GM12878 (cell line): ENCODE data around the gene RCOR1. TPM values are rescaled to one million over a fixed set of nuclear protein-coding genes. Genes with fewer than 3 reads are reported as not detected.

Experiments
- ATAC-seq: fragments of 200-7000 bp; cut with Tn5 transposase; 3 replicates; pipeline ENCODE4 v1.9.1; 2020; ENCODE audit warnings: mild to moderate bottlenecking, moderate library complexity
- BruUV-seq: library from RNA; stranded (reverse); fragments of 400-500 nt; replicated peaks from 2 replicates; lab custom pipeline; 2021; lab: Mats Ljungman, UMichigan
- CTCF ChIA-PET: fragments of 300-600 bp; sonication (Branson Sonifier 250); formaldehyde crosslinking; extraction: SDS; loops from one replicate; lab custom pipeline; 2021; ENCODE audit warnings: inconsistent platforms; lab: Yijun Ruan, JAX
- POLR2A ChIA-PET: fragments of 350-600 bp; formaldehyde crosslinking; extraction: SDS; loops from one replicate; lab custom pipeline; 2021; ENCODE audit warnings: inconsistent platforms; lab: Charles Lee
- RAD21 ChIA-PET: fragments of 300-600 bp; sonication (Branson Sonifier 250); formaldehyde crosslinking; loops from one replicate; lab custom pipeline; 2023; ENCODE audit warnings: antibody characterized with exemption; ENCODE audit not compliant: unreplicated experiment; lab: Charles Lee
- SMC1A ChIA-PET: fragments of 300-600 bp; sonication (Branson Sonifier 250); formaldehyde crosslinking; loops from one replicate; lab custom pipeline; 2023; ENCODE audit not compliant: unreplicated experiment, uncharacterized antibody; lab: Charles Lee
- DNase-seq: peaks from one replicate; pipeline ENCODE4 v3.0.0-alpha.2; 2011; ENCODE audit warnings: low read depth, low spot score
- FAIRE-seq: peaks from 3 replicates; lab custom pipeline; 2011; peaks lifted over from hg19 to GRCh38; lab: Jason Lieb, UNC
- H2AFZ ChIP-seq: 2 replicates; pipeline ENCODE4 v1.6.0; 2011; ENCODE audit warnings: low read depth, low read length, control low read depth; ENCODE audit not compliant: control insufficient read depth
- H3K27ac ChIP-seq: 2 replicates; pipeline ENCODE4 v1.5.1; 2011; ENCODE audit warnings: control low read depth; ENCODE audit not compliant: control insufficient read depth, insufficient read depth
- H3K27me3 ChIP-seq, 2 experiments: replicated peaks in 1 of 2; 2 replicates each; pipeline versions ENCODE4 v1.6.0 to v1.6.1; 2011; ENCODE audit warnings: low read length in 1 of 2; ENCODE audit not compliant: control insufficient read depth in 2 of 2, insufficient read depth in 2 of 2
- H3K36me3 ChIP-seq, 2 experiments: 2 replicates each; pipeline ENCODE4 v1.5.1; 2011; ENCODE audit warnings: low read length in 1 of 2; ENCODE audit not compliant: control insufficient read depth in 2 of 2, insufficient read depth in 2 of 2
- H3K4me1 ChIP-seq: 2 replicates; pipeline ENCODE4 v1.6.1; 2011; ENCODE audit warnings: mild to moderate bottlenecking, low read length, moderate library complexity, mixed read lengths; ENCODE audit not compliant: control insufficient read depth, insufficient read depth
- H3K4me2 ChIP-seq: 2 replicates; pipeline ENCODE4 v1.6.0; 2011; ENCODE audit warnings: control low read depth; ENCODE audit not compliant: control insufficient read depth, insufficient read depth
- H3K4me3 ChIP-seq: fragments of 200-600 bp; sonication (generic); 2 replicates; pipeline ENCODE4 v1.5.1; 2016
- H3K79me2 ChIP-seq: 2 replicates; pipeline ENCODE4 v1.6.0; 2011; ENCODE audit warnings: low read length; ENCODE audit not compliant: control insufficient read depth, insufficient read depth
- H3K9ac ChIP-seq: 2 replicates; pipeline ENCODE4 v1.8.0; 2011; ENCODE audit warnings: low read length, control low read depth, mixed read lengths; ENCODE audit not compliant: control insufficient read depth, insufficient read depth
- H3K9me3 ChIP-seq: replicated peaks from 3 replicates; pipeline ENCODE4 v1.5.1; 2011; ENCODE audit warnings: mild to moderate bottlenecking, low read length; ENCODE audit not compliant: control insufficient read depth, insufficient read depth
- H4K20me1 ChIP-seq: 2 replicates; pipeline ENCODE4 v1.6.0; 2011; ENCODE audit not compliant: control insufficient read depth, insufficient read depth
- BHLHE40 ChIP-seq, 2 experiments: fragments of 450-650 bp in 1 of 2; IDR thresholded peaks; 2 replicates each; pipeline ENCODE4 v1.6.1; 2011 to 2017; ENCODE audit warnings: low read depth in 2 of 2, borderline replicate concordance in 1 of 2, improper control_type of control experiment in 1 of 2, low read length in 1 of 2, mild to moderate bottlenecking in 1 of 2
- ESRRA ChIP-seq: IDR thresholded peaks from 2 replicates; pipeline ENCODE4 v1.6.1; 2012; ENCODE audit warnings: mild to moderate bottlenecking, low read length, improper control_type of control experiment
- NBN ChIP-seq: fragments of 450-650 bp; IDR thresholded peaks from 2 replicates; pipeline ENCODE4 v1.6.1; 2016
- PML ChIP-seq: IDR thresholded peaks from 2 replicates; pipeline ENCODE4 v1.6.1; 2012; ENCODE audit warnings: low read length, inconsistent platforms
- POLR2A ChIP-seq: IDR thresholded peaks from 2 replicates; pipeline ENCODE4 v1.6.1; 2011; ENCODE audit warnings: low read depth, mild to moderate bottlenecking, low read length
- POLR2AphosphoS5 ChIP-seq: IDR thresholded peaks from 2 replicates; pipeline ENCODE4 v1.6.1; 2011; ENCODE audit warnings: mild to moderate bottlenecking, low read length, inconsistent platforms
- RBBP5 ChIP-seq: fragments of 200-600 bp; sonication (generic); conservative IDR thresholded peaks from 2 replicates; pipeline ENCODE4 v1.6.1; 2016
- SMAD1 ChIP-seq: fragments of 450-650 bp; IDR thresholded peaks from 2 replicates; pipeline ENCODE4 v1.6.1; 2018; ENCODE audit warnings: mild to moderate bottlenecking, low read depth; ENCODE audit not compliant: partially characterized antibody
- SMC3 ChIP-seq: IDR thresholded peaks from 2 replicates; pipeline ENCODE4 v1.6.1; 2011; ENCODE audit warnings: low read length, improper control_type of control experiment, borderline replicate concordance
- TAF1 ChIP-seq: IDR thresholded peaks from 2 replicates; pipeline ENCODE4 v1.6.1; 2011; ENCODE audit warnings: mild to moderate bottlenecking, low read depth, low read length, borderline replicate concordance
- WGBS: methylation state at CpG from one replicate; pipeline ENCODE4 v1.1.6; 2016; ENCODE audit warnings: low lambda C conversion rate; ENCODE audit not compliant: insufficient replicate concordance, insufficient coverage; ENCODE audit errors: missing lambda C conversion rate; 5-methylcytosine and 5-hydroxymethylcytosine counted together
- in situ Hi-C: fragments of 300-500 bp; cut with MboI; formaldehyde crosslinking; loops from 9 replicates; pipeline ENCODE4 v1.14.3; 2018; ENCODE audit warnings: mixed read lengths
- intact Hi-C: fragments of 100-400 bp; cut with micrococcal nuclease; formaldehyde crosslinking; loops from one replicate; pipeline ENCODE4 v1.14.2; 2022; ENCODE audit not compliant: unreplicated experiment
- polyA plus RNA-seq, 11 experiments: library from polyadenylated mRNA; depleted of rRNA in 4 of 11; unstranded in 6 of 11; stranded (reverse) in 5 of 11; fragments of >200 nt; fragmentation: Nextera tagmentation in 4 of 11; fragmentation: Illumina TruSeq in 1 of 11; extraction: Ambion mirVana in 4 of 11; extraction: Trizol in 1 of 11; gene quantifications; 1 replicate in 1 of 11; 2 replicates in 10 of 11; pipeline versions ENCODE4 v1.2.1 to v1.2.3, GENCODE V29; 2011 to 2016; ENCODE audit warnings: inconsistent platforms in 2 of 11, missing spikeins in 2 of 11, low read depth in 1 of 11
- total RNA-seq, 4 experiments: library from RNA; depleted of rRNA in 3 of 4; stranded (reverse); fragments of >200 nt in 3 of 4; fragmentation: Illumina TruSeq in 1 of 4; extraction: Trizol in 1 of 4; gene quantifications; 2 replicates each; pipeline versions ENCODE4 v1.2.1 to v1.2.3, GENCODE V29; 2013 to 2021
- TF ChIP-seq, protein P1 (sequence below): fragments of 450-650 bp; IDR thresholded peaks from 2 replicates; pipeline ENCODE4 v1.6.1; 2016; ENCODE audit warnings: mild to moderate bottlenecking
- TF ChIP-seq, protein P2 (sequence below): fragments of 450-650 bp; IDR thresholded peaks from 2 replicates; pipeline ENCODE4 v1.6.1; 2017; ENCODE audit warnings: low read depth, mild to moderate bottlenecking, moderate library complexity

RCOR1 gene
- total and polyA plus RNA-seq, 10 of the 15 experiments (the other 5 are each of a cell fraction or from before 2014, with no cell fraction given): 1.6 to 12.2 (median 4.4) TPM

DNA sequence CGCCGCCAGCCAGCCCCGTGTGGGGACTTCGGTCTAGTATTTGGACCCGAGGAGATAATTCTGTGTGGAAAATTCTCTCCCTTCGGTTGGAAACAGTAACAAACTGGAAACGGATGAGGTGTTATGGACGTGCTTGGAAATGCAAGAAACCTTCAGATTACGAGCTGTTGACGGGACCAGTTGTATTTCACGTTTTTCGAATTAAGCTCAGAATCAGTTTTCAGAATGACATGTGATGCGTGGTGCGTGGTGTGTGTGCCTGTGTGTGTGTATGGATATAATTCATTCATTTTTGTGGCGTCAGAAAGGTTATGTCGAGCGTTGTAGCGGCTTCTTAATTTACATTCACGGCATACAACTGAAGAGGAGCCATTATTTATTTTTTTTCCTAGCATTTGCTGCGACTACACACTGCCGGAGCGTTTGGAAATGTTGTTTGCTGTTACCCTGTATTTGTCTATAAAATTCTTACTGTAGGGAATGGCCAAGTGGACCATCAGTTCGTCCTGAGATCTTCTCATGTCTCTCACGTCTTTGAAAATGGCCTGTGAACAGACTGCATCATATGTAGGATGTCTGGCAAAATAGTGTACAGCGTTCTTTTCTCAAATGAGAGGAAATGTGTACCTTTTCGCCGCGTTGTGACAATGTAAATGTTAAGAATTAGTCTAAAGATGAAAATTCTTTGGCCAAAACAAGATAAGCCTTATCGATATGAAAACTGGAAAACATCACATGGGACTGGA is 186.1 kb downstream of the RCOR1 start:
- ChIA-PET POLR2A (interaction anchor here (0.5 to 1.8 kb wide), 6 partner anchors 11 to 123 kb away, joined by 3 to 7 read pairs (median 3); no protein-coding TSS in a partner anchor), CTCF (interaction anchor here (1.3 to 9.0 kb wide), 3 partner anchors 20 to 84 kb away, joined by 3 to 83 read pairs (median 10); no protein-coding TSS in a partner anchor), RAD21 (interaction anchor here (0.8 to 8.1 kb wide), 6 partner anchors 14 to 254 kb away, joined by 3 to 86 read pairs (median 12); no protein-coding TSS in a partner anchor), SMC1A (interaction anchor here (0.6 to 2.7 kb wide), 6 partner anchors 10 to 123 kb away, joined by 3 to 12 read pairs (median 4); no protein-coding TSS in a partner anchor)
- Histone ChIP-seq H3K27ac (peak overlapping the region; percentile 98), H3K27me3 (no peaks in the 10 kb centered on the region), H3K4me1 (peaks cover 38% of the 10 kb centered on the region), H3K79me2 (peaks cover 69% of the 10 kb centered on the region), H3K9ac (peak overlapping the region; percentile 93), H2AFZ (no peak overlapping the region), H4K20me1 (no peaks in the 10 kb centered on the region; the same call in 1 of the 2 replicates), H3K9me3 (no peaks in the 10 kb centered on the region), H3K36me3 (peaks cover 0 to 10% of the 10 kb centered on the region in 2 experiments; a peak in 1 of 4 replicates), H3K4me2 (peak overlapping the region; percentile 92), H3K4me3 (peak overlapping the region; percentile 90)
- TSS peak; percentile 63 for BruUV-seq
- in situ Hi-C loops (no loop called here), intact Hi-C loops (loop anchor here (5.0 to 10.0 kb wide), 3 partner anchors 124 to 254 kb away; no protein-coding TSS in a partner anchor)
- ATAC-seq (no peak), FAIRE-seq (no peak), DNase-seq (no peak)
- under 1% methylated on average over 29 of the region's 29 CpGs for WGBS
- TF ChIP-seq SMC3 (no peak), BHLHE40 (IDR thresholded peaks at IDR 0.05; ENCODE audit: borderline replicate concordance in 1 of 2, low read depth in 2 of 2, low read length in 1 of 2) (peak in 1 of 2 experiments; percentile 18; a peak in 1 of 4 replicates), TAF1 (0 out of 2 replicates have a peak, but pooled peaks have one; percentile 29), RBBP5 (no peak), POLR2A (peak; percentile 47), NBN (peak; percentile 29; the same call in 1 of the 2 replicates), ESRRA (no peak), SMAD1 (peak; percentile 27), POLR2AphosphoS5 (peak; percentile 39; the same call in 1 of the 2 replicates), PML (no peak)
- TF ChIP-seq, protein P1, sequence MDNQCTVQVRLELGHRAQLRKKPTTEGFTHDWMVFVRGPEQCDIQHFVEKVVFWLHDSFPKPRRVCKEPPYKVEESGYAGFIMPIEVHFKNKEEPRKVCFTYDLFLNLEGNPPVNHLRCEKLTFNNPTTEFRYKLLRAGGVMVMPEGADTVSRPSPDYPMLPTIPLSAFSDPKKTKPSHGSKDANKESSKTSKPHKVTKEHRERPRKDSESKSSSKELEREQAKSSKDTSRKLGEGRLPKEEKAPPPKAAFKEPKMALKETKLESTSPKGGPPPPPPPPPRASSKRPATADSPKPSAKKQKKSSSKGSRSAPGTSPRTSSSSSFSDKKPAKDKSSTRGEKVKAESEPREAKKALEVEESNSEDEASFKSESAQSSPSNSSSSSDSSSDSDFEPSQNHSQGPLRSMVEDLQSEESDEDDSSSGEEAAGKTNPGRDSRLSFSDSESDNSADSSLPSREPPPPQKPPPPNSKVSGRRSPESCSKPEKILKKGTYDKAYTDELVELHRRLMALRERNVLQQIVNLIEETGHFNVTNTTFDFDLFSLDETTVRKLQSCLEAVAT: peak; percentile 78
- TF ChIP-seq, protein P2, sequence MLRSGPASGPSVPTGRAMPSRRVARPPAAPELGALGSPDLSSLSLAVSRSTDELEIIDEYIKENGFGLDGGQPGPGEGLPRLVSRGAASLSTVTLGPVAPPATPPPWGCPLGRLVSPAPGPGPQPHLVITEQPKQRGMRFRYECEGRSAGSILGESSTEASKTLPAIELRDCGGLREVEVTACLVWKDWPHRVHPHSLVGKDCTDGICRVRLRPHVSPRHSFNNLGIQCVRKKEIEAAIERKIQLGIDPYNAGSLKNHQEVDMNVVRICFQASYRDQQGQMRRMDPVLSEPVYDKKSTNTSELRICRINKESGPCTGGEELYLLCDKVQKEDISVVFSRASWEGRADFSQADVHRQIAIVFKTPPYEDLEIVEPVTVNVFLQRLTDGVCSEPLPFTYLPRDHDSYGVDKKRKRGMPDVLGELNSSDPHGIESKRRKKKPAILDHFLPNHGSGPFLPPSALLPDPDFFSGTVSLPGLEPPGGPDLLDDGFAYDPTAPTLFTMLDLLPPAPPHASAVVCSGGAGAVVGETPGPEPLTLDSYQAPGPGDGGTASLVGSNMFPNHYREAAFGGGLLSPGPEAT: 0 out of 2 replicates have a peak, but pooled peaks have one; percentile 17
